GM18511 (cell line): ENCODE measurements around the gene ANXA4.

Experiments used
- ATAC-seq: cut with Tn5 transposase; IDR thresholded peaks from one replicate; pipeline ENCODE4 v1.9.1; 2021; ENCODE audit warnings: mild to moderate bottlenecking, moderate library complexity; ENCODE audit not compliant: unreplicated experiment

Gene ANXA4

DNA sequence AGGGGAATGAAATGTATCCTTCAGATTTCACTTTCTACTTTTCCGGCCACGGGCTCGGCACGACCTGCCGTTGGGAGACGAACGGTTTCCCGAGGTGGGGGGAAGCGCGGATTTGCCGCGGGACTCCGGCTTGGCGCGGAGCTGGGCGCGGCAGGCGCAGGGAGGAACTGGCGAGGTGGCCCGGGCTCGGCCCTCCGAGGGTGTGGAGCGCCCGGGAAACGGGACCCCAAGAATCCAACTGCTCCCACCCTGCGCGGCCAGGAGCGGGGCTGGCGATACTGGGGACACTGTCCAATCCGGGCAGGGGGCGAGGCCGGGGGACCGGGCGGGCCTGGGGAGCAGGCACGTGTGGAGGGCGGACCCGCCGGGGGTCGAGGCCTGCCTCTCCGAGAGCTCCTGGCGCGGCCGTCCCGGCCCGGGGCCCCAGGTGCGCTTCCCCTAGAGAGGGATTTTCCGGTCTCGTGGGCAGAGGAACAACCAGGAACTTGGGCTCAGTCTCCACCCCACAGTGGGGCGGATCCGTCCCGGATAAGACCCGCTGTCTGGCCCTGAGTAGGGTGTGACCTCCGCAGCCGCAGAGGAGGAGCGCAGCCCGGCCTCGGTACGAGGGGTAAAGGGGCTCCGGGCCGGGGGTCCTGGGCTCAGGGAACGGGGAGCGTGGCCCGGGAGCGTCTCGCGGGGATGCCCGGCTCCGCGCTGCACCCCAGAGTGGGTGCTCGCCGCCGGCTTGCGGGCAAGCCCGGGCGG is at the start of gene ANXA4:
TSS of gene ANXA4 (plus strand) at position 560 of the 747 bp plus-strand sequence. CDS start 39,432 bp downstream, outside the sequence.
- peak; percentile 86 for ATAC-seq

DNA sequence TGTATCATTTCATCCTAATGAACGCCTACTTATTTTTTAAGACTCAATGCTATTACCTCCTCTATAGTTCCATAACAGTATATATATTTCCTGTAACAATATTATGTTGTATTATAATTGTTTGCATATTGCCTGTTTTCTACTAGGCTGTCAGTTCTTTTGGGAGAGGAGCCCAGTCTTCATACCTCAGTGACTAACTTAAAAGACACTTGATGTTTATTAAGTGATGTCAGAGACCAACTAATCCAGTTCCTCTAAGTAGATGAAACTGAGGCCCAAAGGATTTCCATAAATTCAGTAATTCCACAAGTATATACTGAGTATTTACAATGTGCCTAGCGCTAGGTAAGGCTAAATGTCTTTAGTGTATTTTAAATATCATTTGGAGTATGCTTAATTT is 49.5 kb upstream of the ANXA4 start:
- ATAC-seq, result no peak

DNA sequence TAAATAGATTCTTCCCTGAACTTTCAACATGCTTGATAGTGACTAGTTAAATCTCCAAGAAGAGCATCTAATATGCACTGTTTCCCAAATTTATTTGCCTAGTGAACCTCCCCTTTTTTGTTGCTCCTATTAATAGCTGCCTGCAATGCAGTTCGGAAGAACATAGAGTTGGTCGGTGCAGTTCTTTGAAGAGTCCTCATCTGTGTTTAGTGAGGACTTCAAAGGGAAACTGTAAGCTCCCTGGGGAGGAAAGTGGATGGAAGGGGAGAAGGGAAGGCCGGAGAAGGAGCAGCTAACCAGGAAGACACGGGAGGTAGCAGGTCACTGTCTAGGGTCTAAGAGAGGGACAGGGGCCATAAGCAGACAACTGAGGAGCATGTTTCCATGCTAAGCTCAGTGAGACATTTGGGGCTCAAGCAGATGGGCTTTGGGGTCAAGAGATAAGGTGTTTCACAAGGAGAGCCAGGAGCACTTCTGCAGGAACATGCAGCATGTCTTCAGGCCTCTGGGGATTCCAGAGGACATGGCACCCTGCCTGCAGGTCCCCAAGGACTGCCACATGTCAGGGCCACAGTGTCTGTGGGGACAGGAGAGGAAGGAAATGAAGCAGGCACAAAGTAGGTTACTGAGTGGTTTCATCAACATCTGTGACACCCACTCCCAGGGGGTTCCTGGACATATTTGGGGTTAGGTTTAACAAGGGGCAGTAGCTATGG is 48.7 kb upstream of the ANXA4 start:
- peak; percentile 87 for ATAC-seq

DNA sequence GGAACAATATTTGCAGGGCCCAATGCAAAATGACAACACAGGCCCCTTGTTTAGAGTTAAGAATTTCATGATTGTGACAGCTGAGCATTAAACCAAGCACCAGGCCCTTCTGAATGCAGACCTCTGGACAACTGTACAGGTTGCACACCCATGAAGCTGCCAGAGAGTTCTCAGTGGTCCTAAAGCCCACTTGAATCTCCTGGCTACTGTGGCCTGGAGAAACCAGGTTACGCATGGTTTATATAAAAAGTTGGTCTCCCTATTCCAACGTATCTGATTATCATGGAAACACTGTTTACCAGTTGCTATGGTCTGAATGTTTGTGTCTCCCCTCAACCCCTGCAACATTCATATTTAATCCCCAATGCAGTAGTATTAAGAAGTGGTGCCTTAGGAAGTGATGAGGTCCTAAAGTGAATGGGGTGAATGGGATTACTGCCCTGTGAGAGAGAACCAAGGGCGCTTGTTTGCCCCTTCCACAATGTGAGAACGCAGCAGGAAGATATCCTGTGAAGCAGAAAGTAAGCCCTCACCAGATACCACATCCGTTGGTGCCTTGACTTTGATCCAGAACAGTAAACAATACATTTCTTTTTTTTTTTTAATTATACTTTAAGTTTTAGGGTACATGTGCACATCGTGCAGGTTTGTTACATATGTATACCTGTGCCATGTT is 48.0 kb upstream of the ANXA4 start:
- ATAC-seq, result peak; percentile 47

DNA sequence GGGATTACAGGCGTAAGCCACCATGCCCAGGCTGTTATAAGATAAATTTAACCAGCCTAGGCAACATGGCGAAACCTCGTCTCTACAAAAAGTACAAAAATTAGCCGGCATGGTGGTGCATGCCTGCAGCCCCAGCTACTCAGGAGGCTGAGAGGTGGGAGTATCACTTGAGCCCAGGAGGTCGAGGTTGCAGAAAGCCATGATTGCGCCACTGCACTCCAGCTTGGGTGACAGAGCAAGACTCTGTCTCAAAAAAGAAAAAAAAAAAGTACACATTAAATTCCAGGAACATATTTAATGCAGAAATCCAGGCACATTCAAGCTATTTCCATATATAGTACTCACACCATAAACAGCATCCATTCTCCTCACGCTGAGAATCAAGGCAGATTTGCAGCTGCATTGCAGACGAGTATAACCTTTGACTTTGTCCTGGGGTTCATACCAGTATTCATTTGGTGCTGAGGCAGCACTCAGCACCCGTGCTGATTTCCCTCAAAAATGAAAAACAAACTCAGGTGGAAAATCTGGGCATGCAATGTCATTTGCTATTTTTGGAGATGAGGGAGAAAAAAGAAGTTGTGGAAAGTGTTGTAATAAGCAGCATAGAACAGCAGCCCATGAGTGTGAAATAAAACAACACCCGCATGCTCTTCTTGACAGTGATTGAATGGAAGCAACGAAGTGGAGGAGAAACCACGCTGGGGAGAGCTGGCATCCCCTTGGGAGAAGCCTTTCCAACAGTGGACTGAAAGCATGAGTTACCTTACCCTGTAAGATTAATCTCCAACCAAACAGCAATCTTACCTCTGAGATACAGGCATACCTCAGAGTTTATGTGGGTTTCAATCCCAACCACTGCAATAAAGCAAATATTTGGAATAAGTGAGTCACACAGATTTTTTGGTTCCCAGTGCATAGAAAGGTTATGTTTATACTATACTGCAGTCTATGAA is 46.8 kb upstream of the ANXA4 start:
- no peak for ATAC-seq

DNA sequence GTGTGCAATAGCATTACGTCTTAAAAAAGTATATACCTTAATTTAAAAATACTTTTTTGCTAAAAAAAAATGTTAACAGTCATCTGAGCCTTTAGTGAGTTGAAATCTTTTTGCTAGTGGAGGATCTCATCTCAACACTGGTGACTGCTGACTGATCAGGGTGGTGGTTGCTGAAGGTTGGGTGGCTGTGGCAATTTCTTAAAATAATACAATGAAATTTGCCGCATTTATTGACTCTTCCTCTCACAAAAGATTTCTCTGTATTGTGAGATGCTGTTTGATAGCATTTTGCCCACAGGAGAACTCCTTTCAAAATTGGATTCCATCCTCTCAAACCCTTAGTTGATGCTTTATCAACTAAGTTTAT is 46.1 kb upstream of the ANXA4 start:
- no peak for ATAC-seq

DNA sequence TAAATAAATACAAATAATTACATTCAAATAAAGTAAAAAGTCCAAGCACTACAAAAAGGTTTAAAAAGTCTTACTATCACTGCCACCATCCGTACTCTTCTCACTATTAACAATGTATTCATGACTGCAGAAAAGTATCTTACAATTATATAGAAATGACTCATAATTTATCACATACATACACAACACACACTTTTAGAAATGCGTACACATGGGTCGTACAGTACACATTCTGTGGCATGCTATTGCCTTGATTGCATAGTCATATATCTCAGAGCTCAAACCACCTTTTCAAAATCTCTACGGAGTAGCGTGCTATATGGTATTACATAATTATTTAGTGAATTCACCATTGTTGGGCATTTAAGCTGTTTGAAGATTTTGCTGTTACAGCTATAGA is 41.6 kb upstream of the ANXA4 start:
- ATAC-seq, result no peak

DNA sequence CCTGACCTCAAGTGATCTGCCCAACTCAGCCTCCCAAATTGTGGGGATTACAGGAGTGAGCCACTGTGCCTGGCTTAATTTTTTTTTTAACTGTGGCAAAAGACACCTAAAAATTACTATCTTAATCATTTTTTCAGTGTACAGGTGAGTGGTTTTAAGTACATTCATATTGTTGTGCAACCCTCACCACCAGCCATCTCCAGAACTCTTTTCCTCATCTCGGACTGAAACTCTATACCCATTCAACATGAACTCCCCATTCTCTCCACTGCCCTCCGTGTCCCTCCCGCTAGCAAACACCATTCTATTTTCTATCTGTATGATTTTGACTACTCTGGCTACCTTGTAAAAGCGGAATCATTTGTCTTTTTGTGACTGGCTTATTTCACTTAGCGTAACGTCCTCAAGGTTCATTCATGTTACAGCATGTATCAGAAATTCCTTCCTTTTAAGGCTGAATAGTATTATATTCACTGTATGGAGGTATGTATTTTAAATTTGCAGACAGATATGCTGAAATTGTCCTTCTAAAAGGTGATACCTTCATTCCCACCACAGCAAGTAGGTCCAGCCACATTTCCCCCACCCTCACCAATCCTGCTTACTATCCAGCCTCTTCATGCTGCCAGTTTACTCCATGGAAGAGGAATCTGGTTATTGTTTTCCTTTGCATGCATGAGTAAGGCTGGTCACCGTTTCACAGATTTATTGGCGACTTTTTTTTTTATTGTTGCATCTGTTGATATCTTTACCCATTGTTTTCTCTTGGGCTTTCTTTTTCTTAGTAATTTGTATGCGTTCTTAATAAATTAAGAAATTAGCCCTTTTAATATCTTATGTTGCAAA is 40.6 kb upstream of the ANXA4 start:
- ATAC-seq, result no peak

DNA sequence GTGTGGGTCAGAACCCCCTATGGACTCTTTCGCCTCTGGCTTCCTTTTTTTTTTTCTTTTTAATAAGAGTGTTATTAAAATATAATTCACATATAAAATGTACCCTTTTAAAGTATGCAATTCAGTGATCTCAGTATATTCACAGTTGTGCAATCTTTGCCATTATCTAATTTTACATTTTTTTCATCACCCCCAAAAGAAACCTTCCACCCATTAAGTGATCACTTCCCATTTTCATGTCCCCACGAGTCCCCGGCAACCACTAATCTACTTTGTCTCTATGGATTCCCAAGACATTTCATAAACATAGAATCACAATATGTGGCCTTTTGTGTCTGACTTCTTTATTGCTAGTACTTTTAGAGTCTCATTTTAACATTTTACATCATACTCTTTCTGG is 38.7 kb upstream of the ANXA4 start:
- no peak for ATAC-seq

DNA sequence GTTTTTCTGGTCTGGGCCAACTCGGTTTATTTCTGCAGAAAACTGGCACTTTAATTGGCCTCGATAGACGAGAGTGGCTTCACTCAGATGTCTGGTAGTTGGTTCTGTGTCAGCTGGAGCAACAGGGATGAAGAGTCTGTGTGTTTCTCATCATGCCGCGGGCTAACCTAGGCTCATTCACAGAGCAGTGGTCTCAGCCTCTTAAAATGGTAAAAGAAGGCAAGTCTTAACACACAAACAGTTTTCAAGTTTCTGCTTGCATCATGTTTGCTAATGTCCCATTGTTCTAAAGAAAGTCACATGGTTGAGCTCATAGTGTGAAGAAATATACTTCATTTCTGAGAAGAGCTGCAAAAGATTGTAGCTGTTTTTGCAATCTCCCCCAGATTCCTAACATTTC is 37.5 kb upstream of the ANXA4 start:
- ATAC-seq, result no peak

DNA sequence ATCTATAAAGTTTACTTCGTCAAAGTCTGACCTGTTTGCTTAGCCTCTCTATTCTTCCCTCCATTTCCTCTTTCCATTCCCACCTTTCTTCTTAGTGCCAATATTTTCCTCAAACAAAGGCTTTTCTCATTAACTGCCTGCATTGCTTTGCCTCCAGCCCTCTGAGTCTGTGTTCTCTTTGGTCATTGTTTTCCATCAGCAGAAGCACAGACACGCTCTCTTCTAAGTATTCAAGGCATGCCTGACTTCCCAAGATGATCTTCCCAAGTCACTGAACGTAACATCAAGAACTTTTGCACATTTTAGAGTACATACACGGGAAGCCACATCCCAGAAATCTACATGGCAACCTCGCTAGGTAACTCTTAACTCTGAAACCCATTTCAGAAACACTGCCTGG is 32.6 kb upstream of the ANXA4 start:
- ATAC-seq, result no peak

DNA sequence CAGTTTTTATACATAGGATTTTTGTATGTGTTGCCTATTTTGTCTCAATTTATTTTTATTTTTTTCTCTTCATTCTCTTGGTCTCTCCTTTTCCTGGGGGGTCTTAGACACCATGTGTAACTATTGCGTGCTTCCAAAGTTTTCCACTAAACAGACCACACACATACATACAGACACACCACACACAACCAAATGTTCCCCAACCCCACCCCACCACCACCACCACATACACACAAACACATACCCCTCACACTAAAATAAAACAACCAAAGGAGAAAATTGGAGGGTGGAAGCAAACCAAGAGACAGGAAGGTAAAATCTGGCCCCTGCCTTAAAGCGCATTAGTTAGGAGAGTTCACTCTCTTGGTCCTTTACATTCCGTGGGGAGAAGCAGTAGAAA is 30.0 kb upstream of the ANXA4 start:
- ATAC-seq, result no peak

DNA sequence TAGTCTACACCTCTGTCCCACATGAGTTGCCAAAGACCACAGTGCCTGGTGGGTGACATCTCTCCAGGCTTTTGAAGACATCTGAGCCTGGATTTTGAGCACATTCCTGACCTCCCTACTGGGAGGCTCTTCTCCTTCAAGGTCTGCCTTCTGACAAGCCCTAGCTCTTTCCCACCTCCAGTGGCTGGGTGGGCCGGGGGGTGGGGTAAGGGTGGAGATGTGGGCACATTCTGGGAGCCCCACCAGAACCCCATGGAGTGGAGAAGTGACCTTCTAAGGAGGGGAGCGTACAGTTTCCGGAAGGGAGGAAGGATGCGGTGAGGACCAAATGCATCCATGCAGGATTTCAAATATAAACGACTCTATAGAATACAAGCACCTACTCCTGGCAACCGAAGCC is 27.9 kb upstream of the ANXA4 start:
- ATAC-seq, result no peak

DNA sequence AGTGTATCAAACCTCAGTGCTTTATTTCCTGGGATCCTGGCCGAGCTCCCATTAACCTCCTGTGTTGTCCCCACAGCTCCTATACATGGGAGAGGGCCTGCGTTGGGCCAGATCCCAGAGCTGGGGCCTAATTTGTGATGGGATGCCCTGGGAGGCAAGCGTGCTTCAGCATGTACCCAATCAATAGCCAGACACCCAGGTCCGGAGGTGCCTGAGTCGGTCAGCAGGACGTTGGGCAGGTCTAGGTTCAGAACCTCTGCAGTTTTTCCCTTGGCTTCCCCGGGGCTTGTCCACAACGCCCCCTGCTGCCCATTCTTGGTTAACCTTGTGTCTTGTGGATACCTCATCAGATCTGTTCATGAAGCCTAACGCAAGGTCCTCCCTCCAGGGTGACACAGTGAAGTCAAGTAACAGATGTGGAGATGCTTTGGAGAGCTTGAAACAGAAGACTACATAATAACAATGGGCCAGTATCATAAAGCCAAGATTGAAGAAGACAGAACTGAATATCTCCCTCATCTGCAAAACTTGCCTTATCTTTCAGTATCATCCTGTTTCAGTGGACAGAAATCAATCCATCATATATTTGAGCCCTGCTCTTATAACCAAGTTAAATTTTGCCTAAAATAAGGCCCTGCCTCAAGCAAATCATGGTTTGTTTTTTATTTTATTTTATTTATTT is 27.3 kb upstream of the ANXA4 start:
- ATAC-seq, result peak; percentile 82

DNA sequence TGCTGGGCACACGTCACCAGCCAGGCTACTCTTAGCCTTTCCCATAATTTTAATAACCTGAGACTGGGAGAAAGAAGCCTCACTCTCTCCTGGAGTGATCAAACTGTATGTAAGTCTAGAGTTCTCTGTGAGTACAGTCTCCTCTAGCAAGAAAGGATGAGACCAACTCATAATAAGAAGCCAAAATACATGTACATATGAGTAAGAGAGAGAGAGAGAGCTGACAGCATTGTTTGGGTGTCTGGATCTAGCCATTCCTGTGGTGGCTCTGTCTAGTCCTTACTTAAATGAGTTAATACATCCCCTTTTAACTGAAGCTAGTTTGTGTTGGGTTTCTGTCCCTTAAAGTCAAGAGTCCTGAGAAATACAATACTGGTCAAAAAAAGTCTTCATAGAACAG is 26.0 kb upstream of the ANXA4 start:
- ATAC-seq, result no peak

DNA sequence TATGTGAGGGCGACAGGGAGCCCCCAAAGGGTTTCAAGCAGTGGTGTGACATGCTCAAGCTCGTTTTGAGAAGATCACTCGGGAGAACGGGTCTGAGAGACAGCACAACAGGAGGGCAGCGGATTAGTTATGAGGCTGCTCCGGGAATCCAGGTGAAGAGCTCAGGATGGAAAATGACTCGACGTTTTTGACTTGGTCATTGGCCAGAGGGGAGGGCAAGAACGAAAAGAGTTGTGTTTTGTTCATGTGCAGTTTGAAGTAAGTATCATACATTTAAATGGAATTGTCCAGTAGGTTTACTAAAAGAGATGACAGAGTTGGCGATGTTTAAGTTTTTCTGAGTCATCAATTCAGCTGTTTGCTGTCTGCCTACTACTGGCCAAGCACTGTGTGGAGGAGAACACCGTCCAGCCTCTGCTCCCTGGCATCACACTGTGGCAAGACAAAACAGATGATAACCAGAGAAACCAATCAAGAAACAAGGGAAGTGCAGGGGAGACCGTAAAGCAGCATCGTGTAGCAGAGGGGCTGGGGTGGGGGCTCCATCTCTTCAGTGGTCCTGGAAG is 25.3 kb upstream of the ANXA4 start:
- no peak for ATAC-seq

DNA sequence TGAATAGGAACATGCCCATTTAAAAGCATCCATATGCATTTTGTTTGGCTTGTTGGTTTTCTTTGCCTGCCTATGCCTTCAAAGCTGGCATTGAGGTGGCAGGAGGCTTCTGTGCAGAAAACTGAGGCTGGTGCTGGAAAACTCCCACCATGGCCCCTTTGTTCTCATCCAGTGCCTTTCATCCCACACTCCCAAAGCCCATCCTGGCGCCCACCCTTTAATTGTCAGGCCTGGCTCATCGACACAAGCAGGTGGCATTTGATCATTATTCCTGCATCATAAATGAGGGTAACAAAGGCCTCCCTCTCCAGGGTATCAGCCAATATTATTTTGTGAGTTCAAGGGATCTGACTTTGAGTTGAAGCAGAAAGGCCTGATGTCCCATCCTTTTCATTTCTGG is 24.7 kb upstream of the ANXA4 start:
- ATAC-seq, result no peak

DNA sequence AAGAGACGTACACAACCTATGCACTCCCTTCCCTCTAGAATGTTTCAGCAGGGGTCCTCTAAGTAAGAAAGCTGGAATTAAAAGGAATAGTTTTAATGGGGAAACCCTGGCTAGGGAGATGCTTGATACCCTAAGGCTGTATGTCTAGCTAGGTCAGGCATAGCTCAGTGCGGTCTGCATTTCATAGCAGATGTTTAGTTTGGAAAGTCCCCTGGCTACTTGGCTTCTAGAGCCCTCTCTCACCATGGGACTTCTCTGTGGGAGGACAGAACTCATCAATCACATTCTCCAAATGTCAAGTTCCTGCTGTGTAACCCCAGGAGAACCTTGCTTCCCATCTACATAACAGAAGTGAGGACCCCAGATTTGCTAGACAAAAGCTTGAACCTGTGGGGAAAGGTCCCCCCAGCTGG is 24.1 kb upstream of the ANXA4 start:
- ATAC-seq, result no peak

DNA sequence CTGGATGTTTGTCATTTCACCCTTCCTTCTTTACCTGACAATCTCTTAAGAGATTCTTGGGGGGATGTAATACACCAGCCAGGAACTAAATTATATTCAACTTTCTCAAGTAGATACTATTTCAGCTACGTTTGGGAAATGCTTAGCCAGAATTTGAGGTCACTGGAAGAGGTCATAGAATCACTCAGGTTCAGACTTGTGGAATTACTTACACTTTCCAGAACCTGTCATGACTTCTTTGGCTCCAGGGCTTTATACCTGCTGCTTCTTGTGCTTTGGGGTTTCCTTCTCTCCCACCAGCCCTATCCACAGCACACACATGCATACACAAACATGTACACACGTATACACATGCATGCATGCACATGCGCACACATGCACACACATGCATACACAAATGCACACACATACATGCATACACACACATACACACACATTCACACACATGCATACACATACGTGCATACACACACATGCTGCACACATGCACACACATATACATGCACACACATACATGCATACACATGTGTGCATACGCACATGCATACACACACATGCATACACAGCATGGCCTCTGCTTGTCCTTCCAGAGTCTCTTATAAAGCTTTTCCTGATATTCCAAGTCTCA is 23.5 kb upstream of the ANXA4 start:
- ATAC-seq, result no peak
